Skeletal muscle tissue (tissue), 1 donor: ENCODE data around the gene BNIP5. TPM values are rescaled to one million over a fixed set of nuclear protein-coding genes. Genes with fewer than 3 reads are reported as not detected.

ENCODE experiments used
- total RNA-seq: library from RNA; depleted of rRNA; stranded (reverse); fragments of >200 nt; gene quantifications from one replicate; pipeline ENCODE4 v1.2.3, GENCODE V29; 2014

Gene BNIP5
- total RNA-seq, 1 donor from 2014 or later = not detected

Other genes with a start within 250 kb of the BNIP5 start
- gene MAPK13, start 206.4 kb downstream of the BNIP5 start, total RNA-seq = 3.1 TPM
- gene BRPF3, start 140.1 kb downstream of the BNIP5 start, total RNA-seq = 12.5 TPM
- gene PNPLA1, start 66.8 kb downstream of the BNIP5 start, total RNA-seq = not detected
- gene ETV7, start 50.8 kb upstream of the BNIP5 start, total RNA-seq = not detected
- not detected for gene PXT1, start 106.0 kb upstream of the BNIP5 start, total RNA-seq
- gene KCTD20, start 106.1 kb upstream of the BNIP5 start, total RNA-seq = 64.2 TPM
- 16.2 TPM for gene STK38, start 210.6 kb upstream of the BNIP5 start, total RNA-seq